ENCODE measurements around the gene MAP3K9.

Gene MAP3K9

DNA sequence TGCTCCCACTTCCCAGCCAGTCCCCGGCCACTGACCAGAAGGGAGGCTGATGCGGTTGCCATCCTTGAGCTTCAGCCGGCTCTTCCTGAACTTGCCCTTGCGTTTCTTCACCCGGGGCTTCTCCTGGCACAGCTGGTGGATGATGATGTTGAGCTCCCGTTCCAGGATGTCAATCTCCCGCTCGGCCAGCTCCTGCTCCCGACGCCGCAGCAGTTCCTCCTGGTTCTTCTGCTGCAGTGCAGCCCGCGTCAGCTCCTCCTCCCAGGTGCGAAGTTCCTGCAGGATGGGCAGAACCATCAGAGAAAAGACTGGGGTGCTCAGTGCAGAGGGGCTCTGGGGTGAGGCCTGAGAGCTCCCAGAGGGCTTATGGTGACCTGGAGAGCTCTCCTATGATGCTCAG is 67.0 kb downstream of the MAP3K9 start:
- H3K9me3 ChIP-seq (ENCODE audit: severe bottlenecking): no peaks in the 10 kb centered on the region
- TF ChIP-seq, protein P1, sequence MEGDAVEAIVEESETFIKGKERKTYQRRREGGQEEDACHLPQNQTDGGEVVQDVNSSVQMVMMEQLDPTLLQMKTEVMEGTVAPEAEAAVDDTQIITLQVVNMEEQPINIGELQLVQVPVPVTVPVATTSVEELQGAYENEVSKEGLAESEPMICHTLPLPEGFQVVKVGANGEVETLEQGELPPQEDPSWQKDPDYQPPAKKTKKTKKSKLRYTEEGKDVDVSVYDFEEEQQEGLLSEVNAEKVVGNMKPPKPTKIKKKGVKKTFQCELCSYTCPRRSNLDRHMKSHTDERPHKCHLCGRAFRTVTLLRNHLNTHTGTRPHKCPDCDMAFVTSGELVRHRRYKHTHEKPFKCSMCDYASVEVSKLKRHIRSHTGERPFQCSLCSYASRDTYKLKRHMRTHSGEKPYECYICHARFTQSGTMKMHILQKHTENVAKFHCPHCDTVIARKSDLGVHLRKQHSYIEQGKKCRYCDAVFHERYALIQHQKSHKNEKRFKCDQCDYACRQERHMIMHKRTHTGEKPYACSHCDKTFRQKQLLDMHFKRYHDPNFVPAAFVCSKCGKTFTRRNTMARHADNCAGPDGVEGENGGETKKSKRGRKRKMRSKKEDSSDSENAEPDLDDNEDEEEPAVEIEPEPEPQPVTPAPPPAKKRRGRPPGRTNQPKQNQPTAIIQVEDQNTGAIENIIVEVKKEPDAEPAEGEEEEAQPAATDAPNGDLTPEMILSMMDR (IDR thresholded peaks at IDR 0.05; ENCODE audit: poor library complexity, severe bottlenecking): no peak
- peaks cover 100% of the 10 kb centered on the region for H3K36me3 ChIP-seq (ENCODE audit: low read depth)
- ATAC-seq (ENCODE audit: low read depth) (no peak), DNase-seq (ENCODE audit: low spot score) (no peak)
- H3K27me3 ChIP-seq (ENCODE audit: insufficient read depth, poor library complexity, severe bottlenecking): no peaks in the 10 kb centered on the region
- H3K27ac ChIP-seq (ENCODE audit: poor library complexity, severe bottlenecking): no peak overlapping the region
- no peaks in the 10 kb centered on the region for H3K4me1 ChIP-seq (ENCODE audit: insufficient read depth, poor library complexity, severe bottlenecking)
- H3K4me3 ChIP-seq (ENCODE audit: severe bottlenecking): no peak overlapping the region

DNA sequence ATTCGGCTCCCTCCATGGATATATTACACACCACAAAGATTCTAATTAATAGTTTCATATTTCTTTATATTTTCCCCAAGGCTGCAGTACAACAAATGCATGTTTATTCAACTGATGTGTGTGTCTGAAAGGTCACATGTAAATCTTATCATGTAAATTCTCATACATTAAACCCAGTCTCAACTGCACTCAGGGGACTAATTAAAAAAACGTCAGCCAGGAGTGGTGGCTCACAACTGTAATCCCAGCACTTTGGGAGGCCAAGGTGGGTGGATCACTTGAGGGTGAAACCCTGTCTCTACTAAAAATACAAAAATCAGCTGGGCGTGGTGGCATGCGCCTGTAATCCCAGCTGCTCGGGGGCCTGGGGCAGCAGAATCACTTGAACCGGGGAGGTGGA is 67.8 kb downstream of the MAP3K9 start:
- DNase-seq (ENCODE audit: low spot score) (no peak), ATAC-seq (ENCODE audit: low read depth) (no peak)
- no peaks in the 10 kb centered on the region for H3K4me1 ChIP-seq (ENCODE audit: insufficient read depth, poor library complexity, severe bottlenecking)
- TF ChIP-seq, protein P1 (IDR thresholded peaks at IDR 0.05; ENCODE audit: poor library complexity, severe bottlenecking): no peak
- H3K4me3 ChIP-seq (ENCODE audit: severe bottlenecking): no peak overlapping the region
- H3K9me3 ChIP-seq (ENCODE audit: severe bottlenecking): no peaks in the 10 kb centered on the region
- peaks cover 100% of the 10 kb centered on the region for H3K36me3 ChIP-seq (ENCODE audit: low read depth)
- H3K27ac ChIP-seq (ENCODE audit: poor library complexity, severe bottlenecking): no peak overlapping the region
- H3K27me3 ChIP-seq (ENCODE audit: insufficient read depth, poor library complexity, severe bottlenecking): no peaks in the 10 kb centered on the region

DNA sequence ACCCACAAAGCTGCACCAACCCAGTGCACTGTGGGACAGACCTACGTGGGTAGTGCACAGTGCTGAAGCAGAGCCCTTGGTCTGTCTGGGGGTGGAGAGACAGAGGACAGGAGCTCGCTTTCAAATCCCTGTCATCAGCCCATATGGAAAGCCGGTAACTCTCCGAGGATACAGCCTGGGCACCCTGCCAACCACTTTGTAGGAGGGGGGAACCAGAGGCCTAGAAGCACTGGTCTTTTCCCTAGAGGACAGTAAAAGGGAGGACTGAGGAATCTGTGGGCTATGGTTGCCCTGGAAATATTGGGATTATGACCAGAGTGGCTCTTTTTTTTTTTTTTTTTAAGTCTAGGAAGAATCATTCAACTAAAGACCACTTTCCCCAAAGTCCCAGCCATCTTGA is 74.3 kb downstream of the MAP3K9 start:
- H3K9me3 ChIP-seq (ENCODE audit: severe bottlenecking): no peaks in the 10 kb centered on the region
- peaks cover 100% of the 10 kb centered on the region for H3K36me3 ChIP-seq (ENCODE audit: low read depth)
- no peaks in the 10 kb centered on the region for H3K27me3 ChIP-seq (ENCODE audit: insufficient read depth, poor library complexity, severe bottlenecking)
- H3K4me3 ChIP-seq (ENCODE audit: severe bottlenecking): no peak overlapping the region
- ATAC-seq (ENCODE audit: low read depth) (no peak), DNase-seq (ENCODE audit: low spot score) (no peak)
- TF ChIP-seq, protein P1 (IDR thresholded peaks at IDR 0.05; ENCODE audit: poor library complexity, severe bottlenecking): no peak
- no peak overlapping the region for H3K27ac ChIP-seq (ENCODE audit: poor library complexity, severe bottlenecking)
- no peaks in the 10 kb centered on the region for H3K4me1 ChIP-seq (ENCODE audit: insufficient read depth, poor library complexity, severe bottlenecking)

DNA sequence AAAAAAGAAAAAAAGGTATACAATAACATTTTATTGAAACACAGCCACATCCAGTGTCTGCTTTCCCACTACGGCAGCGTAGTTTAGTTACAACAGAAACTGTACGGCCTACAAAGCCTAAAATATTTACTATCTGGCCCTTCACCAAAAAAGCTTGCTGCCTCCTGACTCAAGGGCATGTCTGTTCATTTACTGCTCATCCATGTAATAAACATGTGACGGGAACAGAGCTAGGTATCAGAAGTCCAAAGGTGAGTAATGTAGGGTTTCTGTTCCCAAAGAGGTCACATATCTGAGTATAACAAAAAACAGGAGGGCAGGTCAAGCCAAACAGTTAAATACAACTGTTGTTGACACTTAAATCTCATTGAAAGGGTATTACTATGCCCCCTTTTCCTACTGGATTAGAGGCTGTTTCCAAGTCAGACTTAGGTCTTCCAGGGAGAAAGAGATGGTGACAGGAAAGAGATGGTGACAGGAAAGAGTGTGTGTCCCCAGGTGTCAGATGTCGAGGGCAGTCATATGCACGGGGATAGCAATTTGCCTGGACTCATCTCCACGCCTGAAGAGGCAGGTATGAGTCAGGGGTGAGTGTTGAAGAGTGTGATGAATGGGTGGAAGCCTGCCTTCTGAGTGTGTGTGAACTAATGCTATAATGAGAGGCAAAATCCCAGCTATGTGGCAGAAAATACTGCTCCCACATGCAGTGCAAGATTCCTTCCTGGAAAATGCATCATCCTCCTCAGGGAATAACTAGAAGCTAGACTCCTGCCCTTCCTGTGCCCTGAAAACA is 77.7 kb downstream of the MAP3K9 start:
- ATAC-seq (ENCODE audit: low read depth): peak; percentile 51
- H3K4me3 ChIP-seq (ENCODE audit: severe bottlenecking): no peak overlapping the region
- H3K4me1 ChIP-seq (ENCODE audit: insufficient read depth, poor library complexity, severe bottlenecking): no peaks in the 10 kb centered on the region
- no peaks in the 10 kb centered on the region for H3K9me3 ChIP-seq (ENCODE audit: severe bottlenecking)
- no peak for DNase-seq (ENCODE audit: low spot score)
- H3K27ac ChIP-seq (ENCODE audit: poor library complexity, severe bottlenecking): no peak overlapping the region
- no peaks in the 10 kb centered on the region for H3K27me3 ChIP-seq (ENCODE audit: insufficient read depth, poor library complexity, severe bottlenecking)
- TF ChIP-seq, protein P1 (IDR thresholded peaks at IDR 0.05; ENCODE audit: poor library complexity, severe bottlenecking): no peak
- peaks cover 92% of the 10 kb centered on the region for H3K36me3 ChIP-seq (ENCODE audit: low read depth)

DNA sequence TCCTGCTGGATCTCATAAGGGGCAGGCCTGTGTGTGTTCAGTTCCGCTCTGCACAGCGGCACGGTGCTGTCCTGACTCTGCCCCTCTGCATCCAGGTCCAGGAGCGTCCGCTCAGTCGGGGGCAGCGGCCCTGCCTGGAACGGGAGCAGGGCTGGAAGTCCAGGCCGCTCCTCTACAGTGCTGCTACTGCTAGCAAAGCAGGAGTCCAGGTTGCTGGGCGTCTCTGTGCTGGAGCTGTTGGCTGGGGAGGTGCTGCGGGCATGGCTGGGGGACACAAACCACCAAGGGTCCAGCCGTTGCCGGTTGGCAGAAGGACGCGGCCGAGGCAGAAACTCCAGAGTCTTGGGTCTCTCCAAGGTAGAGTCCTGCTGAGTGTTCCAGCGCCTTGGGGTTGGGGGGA is 78.9 kb downstream of the MAP3K9 start:
- Histone ChIP-seq H3K4me1 (ENCODE audit: insufficient read depth, poor library complexity, severe bottlenecking) (no peaks in the 10 kb centered on the region), H3K9me3 (ENCODE audit: severe bottlenecking) (no peaks in the 10 kb centered on the region), H3K36me3 (ENCODE audit: low read depth) (peaks cover 84% of the 10 kb centered on the region), H3K27me3 (ENCODE audit: insufficient read depth, poor library complexity, severe bottlenecking) (no peaks in the 10 kb centered on the region), H3K4me3 (ENCODE audit: severe bottlenecking) (no peak overlapping the region), H3K27ac (ENCODE audit: poor library complexity, severe bottlenecking) (no peak overlapping the region)
- DNase-seq (ENCODE audit: low spot score) (no peak), ATAC-seq (ENCODE audit: low read depth) (no peak; the same call in 2 of the 3 replicates)
- TF ChIP-seq, protein P1 (IDR thresholded peaks at IDR 0.05; ENCODE audit: poor library complexity, severe bottlenecking): no peak
